ENCODE measurements around the gene ACSL3. TPM values are rescaled to one million over a fixed set of nuclear protein-coding genes. Genes with fewer than 3 reads are reported as not detected.

ACSL3 gene
- total RNA-seq, 1 experiment from 2014 or later = 85.2 TPM

- TF ChIP-seq REST (IDR thresholded peaks at IDR 0.05; ENCODE audit: insufficient read depth in 1 of 2, low read depth in 2 of 2, low read length in 1 of 2) (no peak), TCF7L2 (IDR thresholded peaks at IDR 0.05; ENCODE audit: low read depth, low read length) (no peak), SIN3A (IDR thresholded peaks at IDR 0.05; ENCODE audit: borderline replicate concordance, insufficient read depth, low read depth, low read length) (no peak), CTCF (IDR thresholded peaks at IDR 0.05) (no peak), POLR2AphosphoS5 (IDR thresholded peaks at IDR 0.05; ENCODE audit: low read depth, low read length) (no peak)
- no peaks in the 10 kb centered on the region for H3K9me3 ChIP-seq (ENCODE audit: control insufficient read depth, insufficient read depth, low read depth, low read length)
- ATAC-seq = no peak
- ChIA-PET POLR2A (no interaction called here), CTCF (no interaction called here)
- H3K4me3 ChIP-seq (ENCODE audit: low read depth in 2 of 2, low read length in 2 of 2) = no peak overlapping the region
- intact Hi-C loops (cut with micrococcal nuclease; ENCODE audit: unreplicated experiment) = no loop called here
- H3K27me3 ChIP-seq (ENCODE audit: control insufficient read depth, insufficient read depth, low read length) = no peaks in the 10 kb centered on the region
- no peak for DNase-seq (ENCODE audit: low read depth, low spot score)
- no peak overlapping the region for H3K27ac ChIP-seq (ENCODE audit: low read length)
- H3K36me3 ChIP-seq (ENCODE audit: control insufficient read depth, insufficient read depth, low read length) = no peaks in the 10 kb centered on the region
- BruUV-seq (replicated peaks) = no TSS peak
- peaks cover 18% of the 10 kb centered on the region for H3K4me1 ChIP-seq (ENCODE audit: control insufficient read depth, insufficient read depth, low read length)
- in situ Hi-C loops (cut with HindIII; ENCODE audit: low pct_unique_long_range_greater_than_20kb, low sequenced_read_pairs) = no loop called here
Measured at GRCh38 chr2:222887124-222887523, 26.3 kb downstream of the ACSL3 start.

DNA sequence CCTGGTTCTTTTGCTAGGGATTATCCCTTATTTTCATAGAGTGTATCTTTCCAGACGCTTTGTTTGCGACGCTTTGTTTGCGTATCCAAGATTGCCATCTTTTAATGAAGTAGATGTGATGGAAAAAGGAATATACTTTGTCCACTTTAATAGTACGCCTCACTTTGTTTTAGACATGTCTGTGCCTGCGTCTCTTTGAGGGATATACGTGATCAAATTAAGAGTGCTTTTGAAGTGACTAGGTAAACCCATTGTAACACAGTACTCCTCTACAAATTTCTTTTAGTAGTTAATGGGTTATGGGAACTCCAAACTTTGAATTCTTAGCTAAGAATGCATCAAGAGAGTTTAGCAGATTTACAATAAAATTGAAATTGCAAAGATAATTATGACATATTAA is 27.9 kb downstream of the ACSL3 start:
- POLR2A ChIA-PET = no interaction called here
- H3K4me1 ChIP-seq (ENCODE audit: control insufficient read depth, insufficient read depth, low read length) = peaks cover 18% of the 10 kb centered on the region
- intact Hi-C loops (cut with micrococcal nuclease; ENCODE audit: unreplicated experiment) = no loop called here
- no peak overlapping the region for H3K27ac ChIP-seq (ENCODE audit: low read length)
- BruUV-seq (replicated peaks) = no TSS peak
- H3K36me3 ChIP-seq (ENCODE audit: control insufficient read depth, insufficient read depth, low read length) = no peaks in the 10 kb centered on the region
- DNase-seq (ENCODE audit: low read depth, low spot score) (no peak), ATAC-seq (no peak)
- CTCF ChIA-PET = no interaction called here
- H3K9me3 ChIP-seq (ENCODE audit: control insufficient read depth, insufficient read depth, low read depth, low read length) = no peaks in the 10 kb centered on the region
- in situ Hi-C loops (cut with HindIII; ENCODE audit: low pct_unique_long_range_greater_than_20kb, low sequenced_read_pairs) = no loop called here
- H3K4me3 ChIP-seq (ENCODE audit: low read depth in 2 of 2, low read length in 2 of 2) = no peak overlapping the region
- no peak for TF ChIP-seq CTCF (IDR thresholded peaks at IDR 0.05)
- TF ChIP-seq SIN3A (IDR thresholded peaks at IDR 0.05; ENCODE audit: borderline replicate concordance, insufficient read depth, low read depth, low read length) = no peak
- no peak for TF ChIP-seq REST (IDR thresholded peaks at IDR 0.05; ENCODE audit: insufficient read depth in 1 of 2, low read depth in 2 of 2, low read length in 1 of 2)
- TF ChIP-seq POLR2AphosphoS5 (IDR thresholded peaks at IDR 0.05; ENCODE audit: low read depth, low read length) = no peak
- no peak for TF ChIP-seq TCF7L2 (IDR thresholded peaks at IDR 0.05; ENCODE audit: low read depth, low read length)
- no peaks in the 10 kb centered on the region for H3K27me3 ChIP-seq (ENCODE audit: control insufficient read depth, insufficient read depth, low read length)

Measured in Panc1 (cell line).